Lung (tissue), 12 donors: ENCODE data around the gene REST. TPM values are rescaled to one million over a fixed set of nuclear protein-coding genes. Genes with fewer than 3 reads are reported as not detected.

Experiments used
- ATAC-seq: fragments of 200-7000 bp; cut with Tn5 transposase; one replicate; pipeline ENCODE4 v1.9.1; 2020; ENCODE audit warnings: moderate number of reproducible peaks; ENCODE audit not compliant: insufficient read depth, low FRiP score
- DNase-seq, 3 donors: peaks; one replicate each; pipeline ENCODE4 v3.0.0-alpha.2; 2013 to 2017
- H3K27ac ChIP-seq, 2 donors: one replicate each; pipeline ENCODE4 v1.5.1; 2013; ENCODE audit warnings: mild to moderate bottlenecking in 2 of 2, moderate library complexity in 2 of 2, control low read depth in 1 of 2, inconsistent platforms in 1 of 2, low read depth in 1 of 2, low read length in 1 of 2
- H3K27me3 ChIP-seq, 3 donors: one replicate each; pipeline ENCODE4 v1.5.1; 2013; ENCODE audit warnings: low read length in 2 of 3; ENCODE audit not compliant: control insufficient read depth in 3 of 3, insufficient read depth in 3 of 3
- H3K36me3 ChIP-seq, 4 donors: one replicate each; pipeline ENCODE4 v1.5.1; 2013; ENCODE audit warnings: low read length in 4 of 4, mild to moderate bottlenecking in 1 of 4, moderate library complexity in 1 of 4; ENCODE audit not compliant: control insufficient read depth in 4 of 4, insufficient read depth in 4 of 4
- H3K4me1 ChIP-seq, 5 donors: one replicate each; pipeline ENCODE4 v1.5.1; 2013; ENCODE audit warnings: low read length in 5 of 5, mild to moderate bottlenecking in 2 of 5, moderate library complexity in 1 of 5; ENCODE audit not compliant: control insufficient read depth in 5 of 5, insufficient read depth in 5 of 5
- H3K4me3 ChIP-seq: one replicate; pipeline ENCODE4 v1.5.1; 2013; ENCODE audit warnings: mild to moderate bottlenecking, control low read depth, moderate library complexity
- H3K9ac ChIP-seq, 2 donors: one replicate each; pipeline ENCODE4 v1.5.1; 2013; ENCODE audit warnings: low read length in 2 of 2, control low read depth in 1 of 2; ENCODE audit not compliant: insufficient read depth in 1 of 2
- H3K9me3 ChIP-seq, 4 donors: one replicate each; pipeline ENCODE4 v1.5.1; 2013; ENCODE audit warnings: low read length in 3 of 4, mild to moderate bottlenecking in 1 of 4, moderate library complexity in 1 of 4; ENCODE audit not compliant: control insufficient read depth in 4 of 4, insufficient read depth in 3 of 4
- CTCF ChIP-seq: IDR thresholded peaks from 2 replicates; pipeline ENCODE4 v1.5.1; 2012; ENCODE audit warnings: mild to moderate bottlenecking; ENCODE audit errors: control extremely low read depth, extremely low read depth
- WGBS, 2 donors: extraction: QIAGEN DNeasy Blood & Tissue Kit; methylation state at CpG; one replicate each; pipeline ENCODE4 v1.1.7; 2013; 5-methylcytosine and 5-hydroxymethylcytosine counted together
- polyA plus RNA-seq, 2 donors: library from polyadenylated mRNA; stranded (reverse); fragments of 200-250 nt; gene quantifications; one replicate each; pipeline ENCODE4 v1.2.1, GENCODE V29; 2013
- total RNA-seq, 2 donors: library from RNA; depleted of rRNA in 1 of 2; stranded (reverse); fragments of >200 nt in 1 of 2; gene quantifications; one replicate each; pipeline ENCODE4 v1.2.1, GENCODE V29; 2014 to 2021
- donor health status: control.
- donor health status: control.
- donor health status: Bipolar disorder and iron deficiency.
- donor health status: healthy.
- donor health status: DM: yes; HTN: yes; CAD: no.

REST gene
- total and polyA plus RNA-seq, 4 donors: 4.0 to 55.9 (median 21.8) TPM

GRCh38 chr4:56958111-56958517, 50.4 kb downstream of the REST start:
- peak overlapping the region; percentile 29 to 33 for H3K27ac ChIP-seq

GRCh38 chr4:56959100-56959499, 51.4 kb downstream of the REST start:
- ATAC-seq (no peak), DNase-seq (peak in 2 of 3 donors; percentile 23 to 36)
- no peak overlapping the region for H3K4me3 ChIP-seq
- H3K36me3 ChIP-seq: peaks cover 0 to 13% (median 7%) of the 10 kb centered on the region in 4 donors
- peak overlapping the region in 1 of 2 donors; percentile 1 for H3K27ac ChIP-seq
- no peaks in the 10 kb centered on the region for H3K27me3 ChIP-seq
- TF ChIP-seq CTCF: no peak
- H3K4me1 ChIP-seq: peaks cover 0 to 12% (median 0%) of the 10 kb centered on the region in 5 donors
- WGBS, 2 donors: 55 to 80% methylated on average over 1 of the region's 1 CpG
- H3K9me3 ChIP-seq: no peaks in the 10 kb centered on the region
- no peak overlapping the region for H3K9ac ChIP-seq

More at GRCh38 chr4:56958111-56958517, 50.4 kb downstream of the REST start:
- TF ChIP-seq CTCF: no peak
- ATAC-seq: peak; percentile 94
- no peaks in the 10 kb centered on the region for H3K27me3 ChIP-seq
- 20 to 49% methylated on average over 7 of the region's 7 CpGs for WGBS, 2 donors
- peaks cover 0 to 12% (median 0%) of the 10 kb centered on the region in 5 donors for H3K4me1 ChIP-seq
- H3K9me3 ChIP-seq: no peaks in the 10 kb centered on the region
- H3K4me3 ChIP-seq: no peak overlapping the region
- DNase-seq: peak; percentile 89 to 97 (median 97)
- H3K9ac ChIP-seq: no peak overlapping the region
- peaks cover 0 to 8% (median 3%) of the 10 kb centered on the region in 4 donors for H3K36me3 ChIP-seq

- no peak for TF ChIP-seq CTCF
- Histone ChIP-seq H3K9me3 (no peaks in the 10 kb centered on the region), H3K27ac (no peak overlapping the region), H3K9ac (no peak overlapping the region), H3K27me3 (no peaks in the 10 kb centered on the region), H3K36me3 (peaks cover 8 to 24% (median 18%) of the 10 kb centered on the region in 4 donors), H3K4me1 (peaks cover 0 to 12% (median 0%) of the 10 kb centered on the region in 5 donors), H3K4me3 (no peak overlapping the region)
- DNase-seq (no peak), ATAC-seq (no peak)
- whole genome bisulfite sequencing, 2 donors: 96 to 100% methylated on average over 2 of the region's 2 CpGs
Measured at GRCh38 chr4:56961107-56961500, 53.4 kb downstream of the REST start.

GRCh38 chr4:56971383-56971782, 63.7 kb downstream of the REST start:
- Histone ChIP-seq H3K27me3 (no peaks in the 10 kb centered on the region), H3K4me3 (no peak overlapping the region), H3K27ac (no peak overlapping the region), H3K36me3 (peaks cover 22 to 38% (median 31%) of the 10 kb centered on the region in 4 donors), H3K9ac (no peak overlapping the region), H3K9me3 (peaks cover 0 to 6% (median 0%) of the 10 kb centered on the region in 4 donors), H3K4me1 (peaks cover 0 to 11% (median 8%) of the 10 kb centered on the region in 5 donors)
- no peak for TF ChIP-seq CTCF
- 92 to 94% methylated on average over 2 of the region's 2 CpGs for WGBS, 2 donors
- no peak for ATAC-seq
- DNase-seq: no peak
